Upper lobe of left lung (tissue), 6 donors: ENCODE measurements around the gene DNAH1. TPM values are rescaled to one million over a fixed set of nuclear protein-coding genes. Genes with fewer than 3 reads are reported as not detected.

Source experiments
- ATAC-seq, 2 donors: fragments of 200-7000 bp; cut with Tn5 transposase; one replicate each; pipeline ENCODE4 v1.9.1; 2022; ENCODE audit warnings: mild to moderate bottlenecking in 2 of 2, moderate library complexity in 2 of 2; ENCODE audit not compliant: low FRiP score in 2 of 2
- DNase-seq, 2 donors: peaks; one replicate each; pipeline ENCODE4 v3.0.0-alpha.2; 2019 to 2020
- H3K27ac ChIP-seq, 4 donors: fragments of 200-600 bp; sonication (generic); one replicate each; pipeline ENCODE4 v1.5.1; 2016 to 2019
- H3K27me3 ChIP-seq, 4 donors: fragments of 200-600 bp; sonication (generic); one replicate each; pipeline ENCODE4 v1.5.1; 2017 to 2019
- H3K36me3 ChIP-seq, 4 donors: fragments of 200-600 bp; sonication (generic); one replicate each; pipeline ENCODE4 v1.5.1; 2016 to 2019
- H3K4me1 ChIP-seq, 4 donors: fragments of 200-600 bp; sonication (generic); one replicate each; pipeline ENCODE4 v1.5.1; 2018 to 2019
- H3K4me3 ChIP-seq, 4 donors: fragments of 200-600 bp; sonication (generic); one replicate each; pipeline ENCODE4 v1.5.1; 2017 to 2019; ENCODE audit warnings: mild to moderate bottlenecking in 2 of 4, moderate library complexity in 1 of 4
- H3K9me3 ChIP-seq, 4 donors: fragments of 200-600 bp; sonication (generic); one replicate each; pipeline ENCODE4 v1.5.1; 2018 to 2019
- CTCF ChIP-seq, 6 experiments: fragments of 450-650 bp in 4 of 6; fragments of 200-600 bp in 2 of 6; sonication (generic) in 2 of 6; IDR thresholded peaks; one replicate each; pipeline ENCODE4 v1.5.1; 2016 to 2019; ENCODE audit warnings: antibody characterized with exemption in 6 of 6
- EP300 ChIP-seq, 4 donors: sonication (generic); formaldehyde crosslinking; IDR thresholded peaks; one replicate each; pipeline ENCODE4 v1.5.1; 2017; ENCODE audit warnings: antibody characterized with exemption in 4 of 4, control low read depth in 2 of 4
- POLR2A ChIP-seq, 4 donors: fragments of 450-650 bp; IDR thresholded peaks; one replicate each; pipeline ENCODE4 v1.5.1; 2016 to 2017; ENCODE audit warnings: antibody characterized with exemption in 4 of 4, mild to moderate bottlenecking in 2 of 4
- POLR2AphosphoS5 ChIP-seq, 2 donors: sonication (generic); formaldehyde crosslinking; IDR thresholded peaks; one replicate each; pipeline ENCODE4 v1.5.1; 2017; ENCODE audit warnings: antibody characterized with exemption in 2 of 2
- WGBS, 2 donors: methylation state at CpG; one replicate each; pipeline ENCODE4 v1.1.5; 2017 to 2018; 5-methylcytosine and 5-hydroxymethylcytosine counted together
- total RNA-seq, 6 donors: library from RNA; depleted of rRNA in 4 of 6; stranded (reverse); fragments of >200 nt in 4 of 6; gene quantifications; one replicate each; pipeline versions ENCODE4 v1.1.0 to v1.2.1, GENCODE V29; 2016 to 2021
- donor health status: DM: no; HTN: no; CAD: no; lungs with moderate emphysema.
- donor health status: DM: no; HTN: yes; CAD: no; lungs with severe emphysema.

The DNAH1 gene
- total RNA-seq, 6 donors from 2014 or later = 10.8 to 67.1 (median 22.4) TPM

- H3K27me3 ChIP-seq = no peaks in the 10 kb centered on the region
- peaks cover 0 to 42% (median 10%) of the 10 kb centered on the region in 4 donors for H3K36me3 ChIP-seq
- H3K27ac ChIP-seq = no peak overlapping the region
- H3K9me3 ChIP-seq = no peaks in the 10 kb centered on the region
- TF ChIP-seq EP300 (IDR thresholded peaks at IDR 0.05) (no peak), CTCF (IDR thresholded peaks at IDR 0.05) (no peak)
- no peak for DNase-seq
- ATAC-seq = no peak
- WGBS, 2 donors = 93 to 95% methylated on average over 2 of the region's 2 CpGs
- H3K4me1 ChIP-seq = peaks cover 0 to 7% (median 3%) of the 10 kb centered on the region in 4 donors
- no peak overlapping the region for H3K4me3 ChIP-seq
Measured at GRCh38 chr3:52374173-52374572, 58.1 kb downstream of the DNAH1 start.

GRCh38 chr3:52379610-52380009, 63.5 kb downstream of the DNAH1 start:
- H3K9me3 ChIP-seq = no peaks in the 10 kb centered on the region
- peaks cover 0 to 17% (median 5%) of the 10 kb centered on the region in 4 donors for H3K36me3 ChIP-seq
- no peak overlapping the region for H3K4me3 ChIP-seq
- ATAC-seq (no peak), DNase-seq (no peak)
- no peak for TF ChIP-seq POLR2A (IDR thresholded peaks at IDR 0.05)
- no peak for TF ChIP-seq POLR2AphosphoS5 (IDR thresholded peaks at IDR 0.05)
- TF ChIP-seq EP300 (IDR thresholded peaks at IDR 0.05) = no peak
- no peak for TF ChIP-seq CTCF (IDR thresholded peaks at IDR 0.05)
- no peaks in the 10 kb centered on the region for H3K27me3 ChIP-seq
- no peak overlapping the region for H3K27ac ChIP-seq
- H3K4me1 ChIP-seq = no peaks in the 10 kb centered on the region
- 54 to 81% methylated on average over 3 to 9 of the region's 10 CpGs for WGBS, 2 donors

- H3K27me3 ChIP-seq = no peaks in the 10 kb centered on the region
- 60 to 89% methylated on average over 1 to 10 of the region's 10 CpGs for WGBS, 2 donors
- H3K4me1 ChIP-seq = no peaks in the 10 kb centered on the region
- ATAC-seq (no peak), DNase-seq (no peak)
- no peak overlapping the region for H3K4me3 ChIP-seq
- no peak overlapping the region for H3K27ac ChIP-seq
- H3K9me3 ChIP-seq = no peaks in the 10 kb centered on the region
- TF ChIP-seq POLR2A (IDR thresholded peaks at IDR 0.05) (no peak), POLR2AphosphoS5 (IDR thresholded peaks at IDR 0.05) (no peak), EP300 (IDR thresholded peaks at IDR 0.05) (no peak), CTCF (IDR thresholded peaks at IDR 0.05) (no peak)
- peaks cover 0 to 16% (median 5%) of the 10 kb centered on the region in 4 donors for H3K36me3 ChIP-seq
Measured at GRCh38 chr3:52380023-52380422, 63.9 kb downstream of the DNAH1 start.

- ATAC-seq (no peak), DNase-seq (no peak)
- Histone ChIP-seq H3K36me3 (peaks cover 0 to 4% (median 0%) of the 10 kb centered on the region in 4 donors), H3K27me3 (no peaks in the 10 kb centered on the region), H3K9me3 (no peaks in the 10 kb centered on the region), H3K27ac (no peak overlapping the region), H3K4me1 (no peaks in the 10 kb centered on the region), H3K4me3 (no peak overlapping the region)
- 92 to 95% methylated on average over 6 to 17 of the region's 18 CpGs for WGBS, 2 donors
- no peak for TF ChIP-seq POLR2A (IDR thresholded peaks at IDR 0.05)
Measured at GRCh38 chr3:52381623-52382022, 65.5 kb downstream of the DNAH1 start.

GRCh38 chr3:52383446-52383845, 67.3 kb downstream of the DNAH1 start:
- 99% methylated on average over 14 of the region's 14 CpGs; no CpG with 5 or more reads in 1 of the 2 donors for WGBS, 2 donors
- H3K9me3 ChIP-seq = no peaks in the 10 kb centered on the region
- no peak for ATAC-seq
- H3K36me3 ChIP-seq = peaks cover 0 to 5% (median 4%) of the 10 kb centered on the region in 4 donors
- H3K27ac ChIP-seq = no peak overlapping the region
- no peak overlapping the region for H3K4me3 ChIP-seq
- no peaks in the 10 kb centered on the region for H3K4me1 ChIP-seq
- TF ChIP-seq POLR2AphosphoS5 (IDR thresholded peaks at IDR 0.05) (no peak), EP300 (IDR thresholded peaks at IDR 0.05) (no peak), POLR2A (IDR thresholded peaks at IDR 0.05) (no peak), CTCF (IDR thresholded peaks at IDR 0.05) (no peak)
- no peak for DNase-seq
- no peaks in the 10 kb centered on the region for H3K27me3 ChIP-seq
